Amniotic stem cell (primary cell): Measurements from ENCODE around the gene MAN2B1.

Experiments used
- DNase-seq: peaks from one replicate; lab custom pipeline; 2025; lab: John Stamatoyannopoulos, UW

MAN2B1 gene

DNA sequence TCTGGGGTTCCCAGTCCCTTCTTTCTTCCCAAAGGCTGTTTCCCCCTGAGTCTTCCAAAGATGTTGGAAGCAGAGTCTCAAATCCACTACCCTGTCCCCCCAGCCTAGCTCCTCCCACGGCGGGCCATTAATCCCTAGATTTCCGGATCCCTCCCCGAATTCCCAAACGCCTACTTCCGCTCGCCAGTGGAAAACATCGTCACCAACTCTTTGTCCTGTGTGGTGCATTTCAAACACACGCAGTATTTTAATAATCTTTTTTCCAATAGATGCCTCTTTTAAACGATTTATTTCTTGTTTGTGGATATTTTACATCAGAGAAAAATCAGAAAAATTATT lies 55.2 kb downstream of the MAN2B1 start:
- peak; percentile 75 for DNase-seq

DNA sequence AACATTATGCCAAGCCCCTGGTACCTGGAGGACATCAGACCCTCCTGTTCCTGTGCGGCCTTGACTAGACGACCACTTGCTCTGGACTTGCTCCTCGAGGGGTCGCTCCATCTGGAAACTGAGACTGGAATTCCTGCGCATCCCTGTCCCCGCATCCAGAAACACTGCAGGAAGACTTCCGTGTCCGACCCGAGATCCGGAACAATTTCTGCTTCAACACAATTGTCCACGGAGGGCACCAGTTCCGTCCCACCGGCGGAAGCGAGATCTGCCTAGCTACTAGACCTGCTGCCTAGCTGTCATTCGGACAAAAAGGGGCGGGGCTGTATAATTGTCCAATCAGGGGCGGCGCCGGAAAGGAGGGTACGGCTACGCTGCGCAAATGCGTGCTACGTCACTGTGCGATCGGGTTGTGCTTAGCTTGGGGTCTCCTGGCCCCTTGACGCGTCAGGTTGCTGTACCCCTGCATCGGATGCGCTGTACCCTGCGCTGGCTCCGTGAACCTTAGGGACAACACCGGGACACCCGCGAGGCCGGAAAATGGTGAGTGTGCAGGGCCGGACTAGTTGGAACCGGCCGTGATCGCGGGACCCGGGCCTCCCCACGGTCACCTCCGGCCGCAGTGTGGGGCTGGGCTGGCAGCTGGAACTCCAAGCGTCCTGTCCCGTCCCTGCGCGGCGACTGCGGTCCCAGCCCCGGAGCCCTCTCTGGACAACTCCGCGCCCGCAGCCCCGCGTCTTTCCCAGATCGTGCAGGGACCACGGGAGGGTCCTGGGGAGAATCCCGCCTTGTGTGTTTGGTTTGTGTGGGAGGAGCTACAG lies 55.8 kb downstream of the MAN2B1 start, which contains the start of the genes ZNF490 and ZNF791:
Gene ZNF490 (minus strand): TSS at position 274 of the 821 bp plus-strand sequence. CDS start 133 bp downstream, at position 141.
Gene ZNF791 (plus strand): TSS at position 381 of the 821 bp plus-strand sequence. CDS start 160 bp downstream, at position 541.
- DNase-seq = peak; percentile 98

DNA sequence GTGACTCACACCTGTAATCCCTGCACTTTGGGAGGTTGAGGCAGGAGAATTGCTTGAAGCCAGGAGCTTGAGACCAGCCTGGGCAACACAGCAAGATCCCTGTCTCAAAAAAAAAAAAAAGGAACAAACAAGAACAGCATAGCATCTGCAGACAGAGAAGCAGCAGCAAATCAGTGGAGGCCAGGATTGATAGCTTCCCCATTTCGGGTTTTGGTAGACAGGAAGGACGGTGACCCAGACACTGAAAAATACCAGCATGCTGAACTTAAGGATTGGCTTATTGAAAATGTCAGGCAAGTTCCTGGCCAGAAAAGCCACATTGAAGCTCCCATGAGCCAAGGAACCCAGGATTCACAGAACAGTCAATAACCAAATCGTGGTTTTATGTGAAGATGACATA lies 58.9 kb downstream of the MAN2B1 start:
- no peak for DNase-seq

DNA sequence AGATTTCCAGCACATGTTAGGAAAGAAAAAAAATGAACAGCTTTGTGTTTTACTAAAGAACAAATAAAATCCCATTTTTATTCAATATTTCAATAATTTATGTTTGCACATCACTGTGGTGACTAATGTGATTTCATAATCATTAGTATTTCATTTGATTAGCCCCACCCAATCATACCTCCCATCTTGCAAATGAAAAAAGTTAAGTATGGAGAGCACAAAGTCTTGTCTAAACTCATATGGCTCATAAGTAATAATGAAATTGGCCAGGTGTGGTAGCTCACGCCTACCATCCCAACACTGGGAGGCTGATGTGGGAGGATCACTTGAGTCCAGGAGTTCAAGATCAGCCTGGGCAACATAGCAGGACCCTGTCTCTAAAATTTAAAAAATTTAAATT lies 59.7 kb downstream of the MAN2B1 start:
- no peak for DNase-seq

DNA sequence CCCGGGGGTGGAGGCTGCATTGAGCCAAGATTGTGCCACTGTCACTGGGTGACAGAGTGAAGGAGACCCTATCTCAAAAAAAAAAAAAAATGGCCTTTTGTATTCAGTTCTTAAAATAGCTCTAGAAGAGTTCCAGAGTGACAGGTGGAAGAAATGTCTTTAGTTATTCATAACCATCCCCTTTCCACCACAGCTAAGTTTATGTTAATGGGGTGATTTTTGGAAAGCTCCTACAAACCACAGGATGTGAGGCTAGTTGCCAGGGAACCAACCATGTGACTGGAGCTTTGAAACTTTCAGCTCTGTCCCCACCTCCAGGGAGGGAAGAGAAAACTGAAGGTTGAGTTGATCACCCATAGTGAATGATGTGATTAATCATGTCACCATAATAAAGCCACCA lies 62.8 kb downstream of the MAN2B1 start:
- no peak for DNase-seq

DNA sequence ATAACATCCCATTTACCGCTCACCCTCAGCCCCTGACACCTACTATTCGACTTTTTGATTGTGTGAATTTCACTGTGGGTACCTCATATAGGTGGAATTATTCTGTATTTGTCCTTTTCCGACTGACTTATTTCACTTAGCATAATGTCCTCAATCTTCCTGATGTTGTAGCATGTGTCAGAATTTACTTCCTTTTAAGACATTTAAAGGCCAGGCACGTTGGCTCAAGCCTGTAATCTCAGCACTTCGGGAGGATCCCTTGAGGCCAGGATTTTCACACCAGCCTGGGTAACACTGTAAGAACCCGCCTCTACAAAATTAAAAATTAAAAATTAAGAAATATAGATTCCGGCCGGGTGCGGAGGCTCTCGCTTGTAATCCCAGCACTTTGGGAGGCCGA lies 68.9 kb downstream of the MAN2B1 start:
- DNase-seq = no peak

DNA sequence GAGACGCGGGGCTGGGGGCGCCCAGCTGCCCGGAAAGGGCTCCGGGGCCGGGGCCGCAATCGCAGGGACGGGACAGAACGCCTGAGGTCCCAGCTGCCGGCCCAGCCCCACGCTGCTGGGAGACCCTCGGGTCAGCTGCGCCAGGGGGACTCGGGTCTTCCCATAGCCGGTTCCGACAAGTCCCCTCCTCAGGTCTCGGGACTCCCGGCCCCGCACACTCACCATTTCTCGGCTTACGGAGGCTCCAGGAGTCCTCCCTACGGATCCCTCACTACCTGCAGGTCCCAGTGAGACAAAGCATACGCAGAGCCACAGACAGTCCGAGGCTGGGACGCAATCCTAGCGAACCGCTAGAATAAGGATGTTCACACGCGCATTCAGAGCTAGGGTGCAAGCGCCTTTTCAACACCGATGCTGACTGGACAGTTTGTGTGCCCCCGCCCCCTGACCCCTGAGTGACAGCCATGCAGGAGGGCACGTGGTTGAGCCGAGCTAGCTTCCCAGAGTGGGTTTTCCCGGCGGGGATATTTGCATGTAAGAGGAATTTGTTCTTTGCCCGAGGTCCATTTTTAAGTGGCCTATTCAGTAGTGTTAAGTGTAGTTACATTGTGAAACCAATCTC lies 69.5 kb downstream of the MAN2B1 start:
- no peak for DNase-seq
